Measurements from ENCODE around the gene ABHD2.

Gene ABHD2

GRCh38 chr15:89165677-89166076 is 77.4 kb downstream of the ABHD2 start:
- no peak overlapping the region for H2AFZ ChIP-seq (ENCODE audit: low read depth, low read length)
- DNase-seq, result no peak
- no peaks in the 10 kb centered on the region for H3K27me3 ChIP-seq (ENCODE audit: insufficient read depth, low read length, poor library complexity)

DNA sequence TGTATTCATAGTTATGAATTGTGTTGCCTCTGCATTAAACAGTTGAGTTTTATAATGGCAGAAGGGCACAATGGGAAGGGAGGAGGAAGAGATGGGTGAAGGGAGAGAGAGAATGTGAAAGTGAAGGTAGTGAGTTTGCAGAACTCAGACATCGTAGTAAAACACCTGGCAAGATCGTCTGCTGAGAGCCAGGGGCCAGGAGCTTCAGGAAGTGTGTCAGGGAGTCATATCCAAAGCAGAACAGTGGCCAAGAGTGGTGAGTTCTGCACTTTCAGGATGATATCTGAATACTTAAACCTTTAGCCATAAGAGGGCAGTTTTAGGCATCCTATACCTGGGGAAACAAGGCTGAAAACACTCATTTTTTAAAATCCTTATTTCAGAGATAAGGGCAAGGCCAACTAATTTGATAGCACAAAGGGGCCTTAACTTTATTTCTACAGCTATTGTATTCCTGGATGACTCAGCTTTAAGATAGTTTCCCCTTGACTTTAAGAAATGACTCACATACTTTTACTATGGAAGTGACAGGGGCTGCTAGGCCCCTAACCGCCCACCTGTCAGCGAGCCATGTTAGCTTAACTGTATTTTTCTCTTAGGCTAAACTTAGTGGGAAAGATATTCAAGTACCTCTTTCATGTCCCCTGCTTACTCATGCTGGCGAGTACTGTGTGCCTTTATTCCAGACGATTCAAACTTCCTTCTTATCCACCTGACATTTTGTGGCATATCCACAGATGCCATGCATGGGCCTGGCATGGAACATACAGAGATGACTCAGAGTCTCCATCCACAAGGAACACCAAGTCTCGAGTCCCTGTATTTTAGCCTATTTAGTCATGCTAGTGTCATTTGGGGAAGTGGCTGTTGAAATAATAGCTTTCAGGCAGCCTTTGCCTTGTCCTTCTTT is 79.3 kb downstream of the ABHD2 start:
- Histone ChIP-seq H3K27ac (ENCODE audit: low read length) (no peak overlapping the region), H3K27me3 (ENCODE audit: insufficient read depth, low read length, poor library complexity) (no peaks in the 10 kb centered on the region), H2AFZ (ENCODE audit: low read depth, low read length) (no peak overlapping the region), H3K9ac (ENCODE audit: low read depth, low read length) (no peak overlapping the region), H3K4me3 (ENCODE audit: low read depth in 1 of 2, low read length in 2 of 2) (no peak overlapping the region), H3K36me3 (ENCODE audit: insufficient read depth, low read length) (peaks cover 2% of the 10 kb centered on the region; the same call in 1 of the 2 replicates), H3K4me1 (ENCODE audit: insufficient read depth, low read length) (no peaks in the 10 kb centered on the region), H3K4me2 (ENCODE audit: insufficient read depth, low read length) (no peak overlapping the region), H3K79me2 (ENCODE audit: insufficient read depth, low read length) (no peaks in the 10 kb centered on the region), H4K20me1 (ENCODE audit: insufficient read depth, low read length) (no peaks in the 10 kb centered on the region), H3K9me3 (ENCODE audit: insufficient read depth, low read length, severe bottlenecking) (no peaks in the 10 kb centered on the region)
- TF ChIP-seq, protein P1, sequence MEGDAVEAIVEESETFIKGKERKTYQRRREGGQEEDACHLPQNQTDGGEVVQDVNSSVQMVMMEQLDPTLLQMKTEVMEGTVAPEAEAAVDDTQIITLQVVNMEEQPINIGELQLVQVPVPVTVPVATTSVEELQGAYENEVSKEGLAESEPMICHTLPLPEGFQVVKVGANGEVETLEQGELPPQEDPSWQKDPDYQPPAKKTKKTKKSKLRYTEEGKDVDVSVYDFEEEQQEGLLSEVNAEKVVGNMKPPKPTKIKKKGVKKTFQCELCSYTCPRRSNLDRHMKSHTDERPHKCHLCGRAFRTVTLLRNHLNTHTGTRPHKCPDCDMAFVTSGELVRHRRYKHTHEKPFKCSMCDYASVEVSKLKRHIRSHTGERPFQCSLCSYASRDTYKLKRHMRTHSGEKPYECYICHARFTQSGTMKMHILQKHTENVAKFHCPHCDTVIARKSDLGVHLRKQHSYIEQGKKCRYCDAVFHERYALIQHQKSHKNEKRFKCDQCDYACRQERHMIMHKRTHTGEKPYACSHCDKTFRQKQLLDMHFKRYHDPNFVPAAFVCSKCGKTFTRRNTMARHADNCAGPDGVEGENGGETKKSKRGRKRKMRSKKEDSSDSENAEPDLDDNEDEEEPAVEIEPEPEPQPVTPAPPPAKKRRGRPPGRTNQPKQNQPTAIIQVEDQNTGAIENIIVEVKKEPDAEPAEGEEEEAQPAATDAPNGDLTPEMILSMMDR (IDR thresholded peaks at IDR 0.05; ENCODE audit: borderline replicate concordance, extremely low read depth, low read length, poor library complexity, severe bottlenecking), result no peak
- TF ChIP-seq EZH2 (IDR thresholded peaks at IDR 0.05; ENCODE audit: borderline replicate concordance, low read depth, low read length, severe bottlenecking), result no peak
- DNase-seq, result no peak
- no peak for ATAC-seq (ENCODE audit: insufficient read depth, low read depth)

More at GRCh38 chr15:89165677-89166076, 77.4 kb downstream of the ABHD2 start:
- Histone ChIP-seq H3K4me2 (ENCODE audit: insufficient read depth, low read length) (no peak overlapping the region), H4K20me1 (ENCODE audit: insufficient read depth, low read length) (no peaks in the 10 kb centered on the region), H3K9me3 (ENCODE audit: insufficient read depth, low read length, severe bottlenecking) (no peaks in the 10 kb centered on the region), H3K27ac (ENCODE audit: low read length) (no peak overlapping the region), H3K9ac (ENCODE audit: low read depth, low read length) (no peak overlapping the region), H3K4me3 (ENCODE audit: low read depth in 1 of 2, low read length in 2 of 2) (no peak overlapping the region), H3K36me3 (ENCODE audit: insufficient read depth, low read length) (peaks cover 2% of the 10 kb centered on the region; the same call in 1 of the 2 replicates), H3K4me1 (ENCODE audit: insufficient read depth, low read length) (no peaks in the 10 kb centered on the region), H3K79me2 (ENCODE audit: insufficient read depth, low read length) (no peaks in the 10 kb centered on the region)
- TF ChIP-seq, protein P1 (IDR thresholded peaks at IDR 0.05; ENCODE audit: borderline replicate concordance, extremely low read depth, low read length, poor library complexity, severe bottlenecking), result no peak
- no peak for TF ChIP-seq EZH2 (IDR thresholded peaks at IDR 0.05; ENCODE audit: borderline replicate concordance, low read depth, low read length, severe bottlenecking)
- no peak for ATAC-seq (ENCODE audit: insufficient read depth, low read depth)

DNA sequence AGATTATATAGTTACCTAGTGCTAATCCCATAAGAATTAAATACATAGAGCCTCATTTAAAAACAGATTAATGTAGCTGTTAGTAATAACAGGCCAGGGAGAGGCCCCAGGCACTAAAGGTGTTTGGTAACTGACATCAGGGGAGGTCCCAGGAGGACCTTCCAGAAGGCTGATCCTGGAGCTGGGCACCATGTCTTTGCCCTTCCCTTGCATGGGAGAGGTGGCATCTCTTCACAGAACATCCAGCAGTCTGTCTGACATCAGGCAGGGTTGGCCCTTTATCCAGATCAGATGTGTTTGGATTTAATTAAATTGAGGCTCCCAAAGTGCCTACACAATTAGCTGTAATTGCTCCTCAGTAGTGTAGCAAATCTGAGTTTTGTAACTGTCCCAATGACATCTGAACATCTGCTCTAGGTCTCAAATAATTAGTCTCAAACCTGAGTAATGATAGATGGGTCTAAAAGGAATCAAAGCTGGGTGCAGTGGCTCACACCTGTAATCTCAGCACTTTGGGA is 80.1 kb downstream of the ABHD2 start:
- no peak overlapping the region for H3K9ac ChIP-seq (ENCODE audit: low read depth, low read length)
- no peaks in the 10 kb centered on the region for H3K79me2 ChIP-seq (ENCODE audit: insufficient read depth, low read length)
- H4K20me1 ChIP-seq (ENCODE audit: insufficient read depth, low read length), result no peaks in the 10 kb centered on the region
- H2AFZ ChIP-seq (ENCODE audit: low read depth, low read length), result no peak overlapping the region
- H3K36me3 ChIP-seq (ENCODE audit: insufficient read depth, low read length), result peaks cover 2% of the 10 kb centered on the region; the same call in 1 of the 2 replicates
- ATAC-seq (ENCODE audit: insufficient read depth, low read depth), result no peak
- H3K4me3 ChIP-seq (ENCODE audit: low read depth in 1 of 2, low read length in 2 of 2), result no peak overlapping the region
- no peak for TF ChIP-seq EZH2 (IDR thresholded peaks at IDR 0.05; ENCODE audit: borderline replicate concordance, low read depth, low read length, severe bottlenecking)
- TF ChIP-seq, protein P1 (IDR thresholded peaks at IDR 0.05; ENCODE audit: borderline replicate concordance, extremely low read depth, low read length, poor library complexity, severe bottlenecking), result no peak
- H3K4me1 ChIP-seq (ENCODE audit: insufficient read depth, low read length), result no peaks in the 10 kb centered on the region
- no peaks in the 10 kb centered on the region for H3K27me3 ChIP-seq (ENCODE audit: insufficient read depth, low read length, poor library complexity)
- no peak for DNase-seq
- no peaks in the 10 kb centered on the region for H3K9me3 ChIP-seq (ENCODE audit: insufficient read depth, low read length, severe bottlenecking)
- no peak overlapping the region for H3K27ac ChIP-seq (ENCODE audit: low read length)
- no peak overlapping the region for H3K4me2 ChIP-seq (ENCODE audit: insufficient read depth, low read length)

Data from DND-41 (cell line).